Measurements from ENCODE around the gene COL11A1.

GRCh38 chr1:103110701-103111100 lies 2.4 kb upstream of the COL11A1 start:
- TF ChIP-seq CTCF (IDR thresholded peaks at IDR 0.05), result no peak
- no peak for TF ChIP-seq POLR2A (IDR thresholded peaks at IDR 0.05)

All from body of pancreas (tissue), 4 donors.